HepG2 (cell line): ENCODE data around the gene NOTUM. TPM values are rescaled to one million over a fixed set of nuclear protein-coding genes. Genes with fewer than 3 reads are reported as not detected.
A peak's percentile ranks its signal among the peaks of the same experiment; 100 is the strongest.

Experiments
- BCL6 ChIP-seq: IDR thresholded peaks from 2 replicates; pipeline ENCODE4 v1.6.1; 2016; ENCODE audit warnings: missing genetic modification reagents, missing compliant biosample characterization
- CENPBD1 ChIP-seq: sonication (generic); formaldehyde crosslinking; IDR thresholded peaks from 2 replicates; pipeline ENCODE4 v1.8.0; 2022; ENCODE audit warnings: missing genetic modification reagents, low read depth, mild to moderate bottlenecking, borderline replicate concordance
- CREB1 ChIP-seq, 2 experiments: fragments of 450-650 bp in 1 of 2; IDR thresholded peaks; 2 replicates each; pipeline ENCODE4 v1.6.1; 2016 to 2017; ENCODE audit warnings: control low read depth in 1 of 2, mild to moderate bottlenecking in 1 of 2, missing compliant biosample characterization in 1 of 2, missing genetic modification characterization in 1 of 2
- IRX3 ChIP-seq: sonication (generic); formaldehyde crosslinking; IDR thresholded peaks from 2 replicates; pipeline ENCODE4 v1.8.1; 2023; ENCODE audit warnings: mild to moderate bottlenecking, low read depth, missing genetic modification reagents, borderline replicate concordance
- JDP2 ChIP-seq: sonication (generic); formaldehyde crosslinking; IDR thresholded peaks from 2 replicates; pipeline ENCODE4 v1.8.1; 2022; ENCODE audit warnings: missing genetic modification reagents, borderline replicate concordance
- NFYB ChIP-seq: sonication (generic); formaldehyde crosslinking; IDR thresholded peaks from 2 replicates; pipeline ENCODE4 v1.4.0; 2020; ENCODE audit warnings: missing genetic modification reagents
- RAD51 ChIP-seq: fragments of 450-650 bp; IDR thresholded peaks from 2 replicates; pipeline ENCODE4 v1.6.1; 2016; ENCODE audit warnings: borderline replicate concordance
- SAFB2 ChIP-seq: sonication (generic); formaldehyde crosslinking; IDR thresholded peaks from 2 replicates; pipeline ENCODE4 v1.5.1; 2020; ENCODE audit warnings: missing genetic modification reagents, low read depth, mild to moderate bottlenecking, borderline replicate concordance
- SOX5 ChIP-seq: IDR thresholded peaks from 2 replicates; pipeline ENCODE4 v1.6.1; 2016; ENCODE audit warnings: borderline replicate concordance
- TP53 ChIP-seq: sonication (generic); formaldehyde crosslinking; conservative IDR thresholded peaks from 2 replicates; pipeline ENCODE4 v1.4.0; 2020; ENCODE audit warnings: missing genetic modification reagents
- ZNF407 ChIP-seq: sonication (generic); formaldehyde crosslinking; IDR thresholded peaks from one replicate; pipeline ENCODE4 v1.5.1; 2020; ENCODE audit warnings: mild to moderate bottlenecking, missing genetic modification reagents; ENCODE audit errors: not compliant biosample characterization
- ZNF75D ChIP-seq: sonication (generic); formaldehyde crosslinking; IDR thresholded peaks from 2 replicates; pipeline ENCODE4 v1.8.1; 2023; ENCODE audit warnings: missing genetic modification reagents, mild to moderate bottlenecking, borderline replicate concordance
- ZNF772 ChIP-seq: sonication (generic); formaldehyde crosslinking; IDR thresholded peaks from 2 replicates; pipeline ENCODE4 v1.5.0; 2020; ENCODE audit warnings: mild to moderate bottlenecking, missing genetic modification reagents
- ZNF784 ChIP-seq: sonication (generic); formaldehyde crosslinking; IDR thresholded peaks from 2 replicates; pipeline ENCODE4 v1.5.1; 2020; ENCODE audit warnings: missing genetic modification reagents, mild to moderate bottlenecking, borderline replicate concordance
- polyA plus RNA-seq, 8 experiments: library from polyadenylated mRNA; depleted of rRNA in 3 of 8; stranded (reverse) in 7 of 8; unstranded in 1 of 8; fragments of >200 nt; fragmentation: Illumina TruSeq in 4 of 8; extraction: Trizol in 4 of 8; gene quantifications; 2 replicates each; pipeline versions ENCODE4 v1.2.1 to v1.2.3, GENCODE V29; 2011 to 2016; ENCODE audit warnings: low read depth in 4 of 8, missing spikeins in 1 of 8, mixed read lengths in 1 of 8; ENCODE audit not compliant: insufficient read depth in 1 of 8
- total RNA-seq, 5 experiments: library from RNA; depleted of rRNA; stranded (reverse); fragments of >200 nt; fragmentation: Illumina TruSeq; extraction: Trizol; gene quantifications; 2 replicates each; pipeline ENCODE4 v1.2.3, GENCODE V29; 2016; ENCODE audit warnings: low read depth in 1 of 5
- TF ChIP-seq, protein P1 (sequence below): sonication (generic); formaldehyde crosslinking; IDR thresholded peaks from 2 replicates; pipeline ENCODE4 v1.4.0; 2020; ENCODE audit warnings: missing genetic modification reagents
- TF ChIP-seq, protein P2 (sequence below): sonication (generic); formaldehyde crosslinking; IDR thresholded peaks from 2 replicates; pipeline ENCODE4 v1.4.0; 2020; ENCODE audit warnings: missing genetic modification reagents

Gene NOTUM
- total and polyA plus RNA-seq, 2 of the 13 experiments (the other 11 are each of a cell fraction or from before 2014, with no cell fraction given) = 150 to 160 TPM

DNA sequence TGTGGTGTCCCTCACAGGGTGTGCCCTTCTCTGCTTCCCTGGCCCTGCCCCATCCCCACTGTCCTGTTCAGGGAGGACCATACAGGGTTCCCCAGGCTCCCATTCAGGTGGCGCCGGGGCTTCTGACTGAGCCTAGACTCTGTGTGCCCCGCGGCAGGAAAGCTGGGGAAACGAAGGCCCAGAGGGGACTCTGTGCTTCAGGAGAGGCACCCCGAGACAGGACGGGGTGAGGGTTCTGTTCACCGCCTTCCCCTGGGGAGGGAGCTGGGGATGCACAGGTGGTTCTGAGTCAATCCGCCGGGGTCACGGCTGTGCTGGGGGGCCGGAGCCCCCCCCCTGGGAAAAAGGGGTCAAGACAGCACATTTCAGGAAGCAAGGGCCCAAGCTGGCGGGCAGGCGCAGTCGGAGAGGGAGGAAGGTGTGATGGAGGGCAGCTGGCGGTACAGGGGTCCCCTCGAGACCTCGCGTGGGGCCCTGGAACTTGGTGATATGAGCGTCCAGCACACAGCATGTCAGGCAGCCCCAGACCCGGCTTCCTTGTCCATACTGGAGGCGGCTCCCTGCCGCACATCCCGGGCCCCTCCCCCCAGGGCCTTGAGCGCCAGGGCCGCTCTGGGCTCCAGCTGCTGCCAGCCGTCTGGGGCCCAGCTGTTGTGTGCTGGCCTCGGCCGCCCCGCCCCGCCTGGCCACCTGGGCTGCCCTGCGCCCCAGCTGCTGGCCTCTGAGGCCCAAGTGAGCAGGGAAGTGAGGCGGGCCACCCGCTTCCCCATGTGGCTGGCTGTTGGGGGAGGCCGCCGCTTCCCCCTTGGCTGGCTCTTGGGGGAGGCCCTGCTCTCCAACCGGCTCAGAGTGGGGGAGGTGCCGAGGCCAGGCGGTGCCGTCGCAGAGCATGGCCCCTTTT, 5.6 kb upstream of the NOTUM start (continued):
- TF ChIP-seq ZNF407 (CRISPR knock-in tag) = no peak
- TF ChIP-seq, protein P1, sequence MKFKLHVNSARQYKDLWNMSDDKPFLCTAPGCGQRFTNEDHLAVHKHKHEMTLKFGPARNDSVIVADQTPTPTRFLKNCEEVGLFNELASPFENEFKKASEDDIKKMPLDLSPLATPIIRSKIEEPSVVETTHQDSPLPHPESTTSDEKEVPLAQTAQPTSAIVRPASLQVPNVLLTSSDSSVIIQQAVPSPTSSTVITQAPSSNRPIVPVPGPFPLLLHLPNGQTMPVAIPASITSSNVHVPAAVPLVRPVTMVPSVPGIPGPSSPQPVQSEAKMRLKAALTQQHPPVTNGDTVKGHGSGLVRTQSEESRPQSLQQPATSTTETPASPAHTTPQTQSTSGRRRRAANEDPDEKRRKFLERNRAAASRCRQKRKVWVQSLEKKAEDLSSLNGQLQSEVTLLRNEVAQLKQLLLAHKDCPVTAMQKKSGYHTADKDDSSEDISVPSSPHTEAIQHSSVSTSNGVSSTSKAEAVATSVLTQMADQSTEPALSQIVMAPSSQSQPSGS (CRISPR knock-in tag) = peak; percentile 93
- 0 out of 2 replicates have a peak, but pooled peaks have one; percentile 17 for TF ChIP-seq TP53 (CRISPR knock-in tag)
- peak; percentile 58; the same call in 1 of the 2 replicates for TF ChIP-seq ZNF784 (CRISPR knock-in tag)
- no peak for TF ChIP-seq RAD51
- 0 out of 2 replicates have a peak, but pooled peaks have one; percentile 60 for TF ChIP-seq ZNF772
- no peak for TF ChIP-seq CREB1 (IDR thresholded peaks at IDR 0.05)
- no peak for TF ChIP-seq CREB1 (CRISPR knock-in tag; IDR thresholded peaks at IDR 0.05)
- TF ChIP-seq ZNF75D (CRISPR knock-in tag) = 0 out of 2 replicates have a peak, but pooled peaks have one; percentile 64
- TF ChIP-seq SAFB2 (CRISPR knock-in tag) = no peak; the same call in none of the 2 replicates
- TF ChIP-seq SOX5 (CRISPR knock-in tag) = peak; percentile 66; the same call in 1 of the 2 replicates
- TF ChIP-seq, protein P2, sequence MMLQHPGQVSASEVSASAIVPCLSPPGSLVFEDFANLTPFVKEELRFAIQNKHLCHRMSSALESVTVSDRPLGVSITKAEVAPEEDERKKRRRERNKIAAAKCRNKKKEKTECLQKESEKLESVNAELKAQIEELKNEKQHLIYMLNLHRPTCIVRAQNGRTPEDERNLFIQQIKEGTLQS (CRISPR knock-in tag) = peak; percentile 69; the same call in 1 of the 2 replicates
- no peak for TF ChIP-seq CENPBD1
- no peak; the same call in 1 of the 2 replicates for TF ChIP-seq JDP2
- TF ChIP-seq IRX3 = peak; percentile 73
- TF ChIP-seq NFYB (CRISPR knock-in tag) = peak; percentile 43; the same call in 1 of the 2 replicates
- TF ChIP-seq BCL6 = peak; percentile 89
